ENCODE results near the gene SLC35G6.
"Not testable (repeated sequence)": the region's sequence is repeated elsewhere in the genome, so short reads cannot be mapped to it uniquely, and the experiment has no call there.

Gene SLC35G6

DNA sequence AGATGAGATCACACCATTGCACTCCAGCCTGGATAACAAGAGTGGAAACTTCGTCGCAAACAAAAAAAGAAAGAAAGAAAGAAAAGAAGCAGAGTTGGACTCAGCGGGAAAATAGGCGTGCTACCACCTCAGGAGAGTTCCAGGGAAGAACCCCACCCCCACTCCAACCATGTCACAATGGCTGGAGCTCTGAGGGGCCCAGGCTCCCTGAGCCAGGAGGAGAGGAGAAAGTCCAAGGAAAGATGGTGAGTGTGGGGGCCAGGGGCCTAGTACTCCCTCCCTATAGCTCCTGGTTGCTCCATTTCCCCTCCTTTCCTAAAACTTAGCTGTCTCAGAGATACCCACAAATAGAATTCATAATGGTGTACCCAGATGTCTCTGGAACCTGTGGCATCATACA lies at the start of gene SLC35G6:
SLC35G6 (plus strand) TSS at position 172 of the 400 bp plus-strand sequence; CDS start at position 243, 71 bp downstream.
- not testable (repeated sequence) for DNase-seq

DNA sequence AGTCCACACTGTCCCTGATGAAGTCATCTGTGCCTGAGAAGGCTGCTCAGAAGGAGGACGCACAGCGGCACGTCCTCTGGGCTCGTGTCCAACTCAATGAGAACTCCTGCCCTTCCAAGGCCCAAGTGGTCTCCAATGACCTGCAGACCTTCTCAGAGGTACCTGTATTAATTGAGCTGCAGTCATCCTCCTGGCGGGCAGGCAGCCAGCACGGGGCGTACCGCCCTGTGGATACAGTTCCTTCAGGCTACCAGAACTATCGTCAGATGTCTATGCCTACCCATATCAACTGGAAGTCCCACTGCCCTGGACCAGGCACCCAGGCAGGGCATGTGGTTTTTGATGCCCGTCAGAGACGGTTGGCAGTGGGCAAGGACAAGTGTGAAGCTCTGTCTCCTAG lies 49.0 kb upstream of the SLC35G6 start:
- DNase-seq, result no peak

DNA sequence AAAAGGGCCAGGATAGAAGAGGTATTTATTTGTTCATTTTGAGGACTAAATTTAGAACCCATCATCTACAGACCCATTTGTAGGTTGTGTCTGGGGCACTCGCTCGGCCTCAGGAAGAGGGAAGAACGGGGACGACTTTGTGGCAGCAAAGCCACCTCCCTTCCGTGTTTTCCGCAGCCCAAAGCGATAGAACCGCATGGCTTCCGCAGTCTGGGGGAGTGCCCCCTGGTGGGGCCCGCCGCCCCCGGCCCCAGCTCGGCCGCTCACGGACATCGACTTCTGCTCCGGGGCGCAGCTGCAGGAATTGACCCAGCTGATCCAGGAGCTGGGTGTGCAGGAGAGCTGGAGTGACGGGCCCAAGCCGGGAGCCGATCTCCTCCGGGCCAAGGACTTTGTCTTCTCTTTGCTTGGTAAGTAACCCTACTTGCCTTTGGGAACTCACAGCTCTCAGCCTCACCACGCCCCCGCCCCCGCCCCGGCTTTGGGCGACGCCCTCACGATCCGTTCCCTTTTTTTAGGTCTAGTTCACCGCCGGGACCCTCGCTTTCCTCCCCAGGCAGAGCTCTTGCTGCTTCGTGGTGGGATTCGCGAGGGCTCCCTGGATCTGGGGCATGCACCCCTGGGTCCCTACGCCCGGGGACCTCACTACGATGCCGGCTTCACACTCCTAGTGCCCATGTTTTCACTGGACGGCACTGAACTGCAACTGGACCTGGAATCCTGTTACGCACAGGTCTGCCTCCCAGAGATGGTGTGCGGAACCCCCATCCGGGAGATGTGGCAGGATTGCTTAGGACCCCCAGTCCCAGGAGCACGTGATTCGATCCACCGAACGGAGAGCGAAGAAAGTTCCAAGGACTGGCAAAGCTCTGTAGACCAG lies 45.3 kb upstream of the SLC35G6 start:
- DNase-seq, result peak; percentile 47

DNA sequence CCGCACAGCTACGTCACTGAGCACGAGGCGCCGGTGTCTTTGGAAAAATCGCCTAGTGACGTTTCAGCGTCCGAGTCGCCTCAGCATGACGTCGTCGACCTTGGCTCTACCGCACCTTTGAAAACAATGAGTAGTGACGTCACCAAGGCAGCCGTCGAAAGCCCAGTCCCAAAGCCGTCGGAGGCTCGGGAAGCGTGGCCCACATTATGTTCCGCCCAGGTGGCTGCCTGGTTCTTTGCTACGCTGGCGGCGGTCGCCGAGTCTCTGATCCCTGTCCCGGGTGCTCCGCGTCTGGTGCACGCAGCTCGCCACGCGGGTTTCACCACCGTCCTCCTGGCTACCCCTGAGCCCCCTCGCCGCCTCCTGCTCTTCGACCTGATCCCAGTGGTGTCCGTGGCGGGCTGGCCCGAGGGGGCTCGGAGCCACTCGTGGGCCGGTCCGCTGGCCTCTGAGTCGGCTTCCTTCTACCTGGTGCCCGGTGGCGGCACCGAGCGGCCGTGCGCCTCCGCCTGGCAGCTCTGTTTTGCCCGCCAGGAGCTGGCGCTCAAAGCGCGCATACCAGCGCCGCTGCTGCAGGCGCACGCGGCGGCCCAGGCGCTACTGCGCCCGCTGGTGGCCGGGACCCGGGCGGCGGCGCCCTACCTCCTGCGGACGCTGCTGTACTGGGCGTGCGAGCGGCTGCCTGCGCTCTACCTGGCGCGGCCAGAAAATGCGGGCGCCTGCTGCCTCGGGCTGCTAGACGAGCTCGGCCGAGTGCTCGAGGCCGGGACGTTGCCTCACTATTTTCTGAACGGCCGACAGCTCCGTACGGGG lies 44.5 kb upstream of the SLC35G6 start:
- DNase-seq, result peak; percentile 83

DNA sequence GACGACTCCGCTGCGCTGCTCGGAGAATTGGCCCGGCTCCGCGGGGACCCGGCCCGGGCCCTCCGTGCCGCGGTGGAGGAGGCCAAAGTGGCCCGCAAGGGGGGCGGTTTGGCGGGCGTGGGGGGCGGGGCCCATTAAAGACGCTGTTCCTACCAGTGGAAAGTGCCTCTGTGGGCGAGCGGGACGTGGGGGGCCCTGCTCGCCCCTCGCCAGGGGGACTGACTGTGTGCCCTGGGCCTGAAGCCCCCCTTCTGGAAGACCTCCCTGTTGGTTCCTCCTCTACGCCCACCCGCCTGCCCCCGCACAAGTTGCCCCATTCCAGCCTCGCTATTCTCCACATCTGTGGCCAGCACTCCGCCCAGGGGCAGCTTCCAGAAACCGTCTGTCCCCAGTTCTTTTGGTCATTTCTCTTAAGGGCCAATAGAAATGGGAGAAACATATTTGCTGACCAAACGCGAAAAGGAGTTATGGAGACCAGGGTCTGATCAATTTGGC lies 43.8 kb upstream of the SLC35G6 start:
- DNase-seq, result no peak

DNA sequence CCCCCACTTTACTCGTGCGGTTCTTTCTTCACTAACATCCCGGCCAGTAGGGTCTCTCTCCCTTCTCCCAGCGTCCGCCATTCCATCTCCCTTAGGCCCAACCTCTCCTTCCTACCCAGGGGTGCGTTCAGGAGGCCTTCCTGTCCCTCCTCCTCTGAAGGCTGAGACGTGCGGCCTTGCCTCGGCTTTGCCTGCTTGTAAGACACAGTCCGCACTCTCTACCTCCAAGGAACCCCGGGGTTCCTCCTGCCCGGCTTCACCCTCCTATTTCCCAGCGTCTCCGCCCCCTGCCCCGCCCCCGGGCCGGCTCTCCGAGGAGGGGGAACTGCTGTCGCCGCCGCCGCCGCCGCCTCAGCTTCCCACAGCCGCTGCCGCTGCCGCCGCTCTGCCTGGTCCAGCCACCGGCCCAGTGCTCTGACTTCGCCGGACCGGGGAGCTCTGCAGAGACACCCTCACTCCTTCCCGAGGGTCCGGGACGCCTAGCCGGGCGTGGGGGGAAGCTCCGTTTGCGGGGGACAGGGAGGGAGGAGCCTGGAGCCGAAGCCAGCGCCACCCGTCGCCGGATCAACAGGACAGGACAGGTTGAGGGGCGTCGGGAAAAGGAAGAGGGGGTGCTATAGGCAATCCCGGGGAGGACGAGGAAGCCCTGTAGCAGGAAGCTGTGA lies 43.2 kb upstream of the SLC35G6 start:
- DNase-seq, result peak; percentile 61

DNA sequence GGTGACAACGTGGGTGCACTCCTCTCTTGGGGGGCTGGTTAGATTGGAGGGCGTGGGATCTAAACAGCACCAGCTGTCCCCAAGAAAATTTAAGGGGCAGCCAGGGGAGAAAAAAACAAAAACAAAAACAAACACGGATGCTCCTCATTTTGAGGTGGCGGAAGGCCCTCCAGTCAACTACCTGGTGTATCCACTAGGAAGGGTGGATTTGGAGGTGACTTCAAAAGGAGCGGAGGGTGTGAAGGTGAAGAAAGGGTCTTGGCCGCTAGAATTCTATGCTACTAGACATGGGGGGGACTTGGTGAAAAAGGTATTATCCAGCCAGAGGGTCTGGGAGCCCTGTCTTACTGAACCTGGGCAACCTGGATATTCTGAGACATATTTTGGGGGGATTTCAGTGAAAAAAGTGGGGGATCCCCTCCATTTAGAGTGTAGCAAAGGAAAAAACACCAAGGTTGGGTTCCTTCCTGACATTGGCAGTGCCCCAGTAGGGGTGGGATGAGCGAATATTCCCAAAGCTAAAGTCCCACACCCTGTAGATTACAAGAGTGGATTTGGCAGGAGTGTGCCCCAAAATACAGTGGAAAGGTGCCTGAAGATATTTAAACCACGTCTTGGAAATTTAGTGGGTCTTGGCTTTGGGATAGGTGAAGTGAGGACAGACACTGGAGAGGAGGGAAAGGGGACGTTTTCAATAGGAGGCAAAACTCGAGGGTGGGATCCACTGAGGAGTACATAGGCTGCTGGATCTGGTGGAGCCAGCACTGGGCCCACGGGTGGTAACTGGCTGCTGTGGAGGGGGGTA lies 42.4 kb upstream of the SLC35G6 start:
- DNase-seq, result no peak

DNA sequence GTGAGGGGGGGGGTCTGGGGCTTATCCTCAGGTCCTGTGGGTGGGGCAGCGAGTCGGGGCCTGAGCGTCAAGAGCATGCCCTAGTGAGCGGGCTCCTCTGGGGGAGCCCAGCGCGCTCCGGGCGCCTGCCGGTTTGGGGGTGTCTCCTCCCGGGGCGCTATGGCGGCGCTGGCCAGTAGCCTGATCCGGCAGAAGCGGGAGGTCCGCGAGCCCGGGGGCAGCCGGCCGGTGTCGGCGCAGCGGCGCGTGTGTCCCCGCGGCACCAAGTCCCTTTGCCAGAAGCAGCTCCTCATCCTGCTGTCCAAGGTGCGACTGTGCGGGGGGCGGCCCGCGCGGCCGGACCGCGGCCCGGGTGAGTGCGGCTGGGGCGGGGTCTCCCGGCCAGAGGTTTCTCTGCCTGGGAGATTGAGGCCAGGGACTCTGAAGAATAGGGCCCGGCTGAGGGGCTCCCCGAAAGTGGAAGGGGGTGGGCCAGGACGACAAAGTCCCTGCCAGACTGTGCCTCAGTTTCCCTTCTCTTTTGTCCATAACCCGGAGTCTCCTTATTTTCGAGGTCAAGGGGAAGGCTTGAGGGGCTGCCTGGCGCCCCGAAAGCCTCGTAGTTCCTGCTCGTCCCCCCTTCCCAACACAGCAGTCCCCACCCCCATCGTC lies 41.7 kb upstream of the SLC35G6 start, which contains the start of gene FGF11:
FGF11 (plus strand) TSS at position 51 of the 651 bp plus-strand sequence; CDS start at position 160, 109 bp downstream.
- DNase-seq, result no peak

DNA sequence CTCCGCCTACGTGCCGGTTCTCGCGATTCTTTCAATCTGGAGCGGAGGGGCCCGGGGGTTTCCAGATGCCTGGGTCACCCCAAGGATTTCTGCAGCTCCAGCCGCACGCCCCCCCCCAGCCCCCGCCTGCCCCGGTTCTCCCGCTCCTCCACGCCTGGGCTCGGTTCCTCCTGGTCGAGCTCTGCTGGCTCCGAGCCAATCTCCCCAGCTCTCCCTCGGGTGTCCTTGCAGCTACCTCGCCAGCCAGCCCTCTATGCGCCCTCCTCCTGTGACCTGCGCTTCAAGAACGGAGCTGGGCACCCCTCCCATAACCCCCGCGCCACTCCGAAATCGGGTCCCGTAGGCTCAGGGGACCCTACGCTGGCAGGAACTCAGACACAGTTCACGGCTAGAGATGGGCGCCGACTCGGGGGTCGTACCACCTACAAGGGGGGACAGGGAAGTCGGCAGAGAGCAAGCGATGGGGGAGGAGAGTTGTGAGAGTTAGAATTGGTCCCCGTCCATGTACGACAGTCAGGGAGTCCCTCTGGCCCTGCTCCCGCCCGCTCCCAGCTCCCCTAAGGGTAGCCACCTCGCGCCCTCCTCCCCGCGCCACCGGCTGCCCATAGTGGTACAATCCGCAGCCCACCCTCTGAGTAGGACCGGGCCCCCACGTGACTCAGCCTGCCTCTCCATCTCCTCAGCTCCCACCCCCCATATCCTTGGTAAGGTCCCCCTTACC lies 41.0 kb upstream of the SLC35G6 start:
- DNase-seq, result peak; percentile 37

DNA sequence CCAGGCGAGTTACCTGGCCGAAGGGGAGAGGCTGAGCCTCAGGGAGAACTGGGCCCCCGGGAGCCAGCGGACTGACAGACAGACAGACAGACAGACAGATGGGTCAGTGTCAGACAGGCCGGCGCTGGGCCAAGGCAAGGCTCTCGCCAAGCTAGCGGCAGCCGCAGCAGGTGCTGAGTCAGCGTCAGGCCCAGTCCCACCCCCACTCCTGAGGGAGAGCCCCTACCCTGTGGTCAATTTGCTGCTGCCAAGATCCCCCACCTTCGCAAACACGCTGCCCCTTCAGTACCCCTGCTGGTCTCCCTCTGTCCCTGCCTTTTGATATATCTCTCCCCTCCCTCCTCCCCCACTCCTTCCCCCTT lies 40.4 kb upstream of the SLC35G6 start:
- DNase-seq, result peak; percentile 19

DNA sequence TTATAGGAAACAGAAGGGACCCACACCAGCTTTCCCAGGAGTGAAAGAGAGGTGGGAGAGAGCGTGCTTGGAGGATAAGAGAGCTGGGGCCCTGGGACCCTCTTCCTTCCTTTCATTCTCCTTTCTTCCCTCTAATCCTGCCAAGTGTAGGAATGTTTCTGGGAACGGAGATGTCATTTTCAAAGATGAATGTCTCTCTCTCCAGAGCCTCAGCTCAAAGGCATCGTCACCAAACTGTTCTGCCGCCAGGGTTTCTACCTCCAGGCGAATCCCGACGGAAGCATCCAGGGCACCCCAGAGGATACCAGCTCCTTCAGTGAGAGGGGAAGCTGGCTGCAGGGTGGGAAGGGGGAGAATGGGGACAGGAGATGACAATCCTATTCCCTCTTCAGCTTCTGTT lies 40.0 kb upstream of the SLC35G6 start:
- no peak for DNase-seq

DNA sequence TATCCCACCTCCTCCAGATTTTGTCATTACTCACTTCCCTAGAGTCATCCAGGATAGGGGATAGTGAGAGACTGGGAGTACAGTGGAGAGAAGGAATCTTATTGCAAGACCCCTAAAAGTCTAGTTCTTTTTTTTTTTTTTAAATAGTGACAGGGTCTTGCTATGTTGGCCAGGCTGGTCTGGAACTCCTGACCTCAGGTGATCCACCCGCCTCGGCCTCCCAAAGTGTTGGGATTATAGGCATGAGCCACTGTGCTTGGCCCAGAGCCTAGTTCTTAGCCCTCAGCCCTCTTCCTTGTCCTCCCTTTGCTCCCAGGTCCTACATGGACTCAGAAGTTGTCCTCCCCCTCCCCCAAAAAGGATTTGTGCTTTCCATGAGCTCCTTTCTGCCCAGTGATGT lies 39.1 kb upstream of the SLC35G6 start:
- DNase-seq, result no peak

DNA sequence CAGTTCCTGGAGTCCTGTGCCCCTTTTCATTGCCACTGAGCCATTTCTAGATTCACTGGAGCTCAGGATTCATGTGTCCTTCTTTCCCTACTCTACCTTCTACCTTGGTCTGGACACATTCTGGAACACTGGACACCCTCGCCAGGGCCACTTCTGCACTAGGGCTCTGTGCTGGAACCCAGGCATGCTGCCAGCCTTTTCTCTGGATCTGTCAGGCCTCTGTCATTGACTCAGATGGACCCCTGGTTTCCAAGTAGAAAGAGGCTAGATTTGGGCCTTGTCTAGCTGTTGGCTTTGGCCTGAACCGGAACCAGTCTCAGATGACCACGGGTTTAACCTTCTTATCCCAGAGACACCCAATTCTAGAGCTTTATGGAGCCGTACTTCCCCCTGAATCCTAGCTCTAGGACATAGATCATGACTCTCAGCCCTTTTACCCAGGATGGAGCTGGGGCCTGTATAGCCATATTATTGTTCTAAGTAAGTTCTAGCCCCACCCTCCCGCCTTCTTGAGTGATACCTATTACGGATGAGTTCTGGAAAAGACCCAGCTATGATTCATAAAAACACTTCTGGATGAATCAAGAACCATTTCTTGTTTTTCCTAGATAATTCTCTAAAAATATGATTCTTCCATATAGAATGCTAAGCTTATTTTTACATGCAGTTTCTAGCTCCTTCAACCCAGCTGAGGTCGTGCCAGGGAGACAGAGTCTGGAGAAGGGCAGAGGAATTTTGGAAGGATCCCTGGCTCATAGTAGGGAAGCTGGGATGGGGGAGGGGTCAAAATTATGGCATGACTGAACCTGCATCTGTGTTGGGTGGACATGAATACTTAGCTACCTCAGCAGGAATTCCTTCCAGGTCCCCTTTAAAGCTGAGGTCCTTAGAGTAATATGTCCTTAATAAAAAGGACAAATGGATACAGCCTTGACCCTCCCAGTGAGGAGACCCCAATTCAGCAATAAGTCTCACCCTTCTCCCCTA lies 37.5 kb upstream of the SLC35G6 start:
- DNase-seq, result no peak

DNA sequence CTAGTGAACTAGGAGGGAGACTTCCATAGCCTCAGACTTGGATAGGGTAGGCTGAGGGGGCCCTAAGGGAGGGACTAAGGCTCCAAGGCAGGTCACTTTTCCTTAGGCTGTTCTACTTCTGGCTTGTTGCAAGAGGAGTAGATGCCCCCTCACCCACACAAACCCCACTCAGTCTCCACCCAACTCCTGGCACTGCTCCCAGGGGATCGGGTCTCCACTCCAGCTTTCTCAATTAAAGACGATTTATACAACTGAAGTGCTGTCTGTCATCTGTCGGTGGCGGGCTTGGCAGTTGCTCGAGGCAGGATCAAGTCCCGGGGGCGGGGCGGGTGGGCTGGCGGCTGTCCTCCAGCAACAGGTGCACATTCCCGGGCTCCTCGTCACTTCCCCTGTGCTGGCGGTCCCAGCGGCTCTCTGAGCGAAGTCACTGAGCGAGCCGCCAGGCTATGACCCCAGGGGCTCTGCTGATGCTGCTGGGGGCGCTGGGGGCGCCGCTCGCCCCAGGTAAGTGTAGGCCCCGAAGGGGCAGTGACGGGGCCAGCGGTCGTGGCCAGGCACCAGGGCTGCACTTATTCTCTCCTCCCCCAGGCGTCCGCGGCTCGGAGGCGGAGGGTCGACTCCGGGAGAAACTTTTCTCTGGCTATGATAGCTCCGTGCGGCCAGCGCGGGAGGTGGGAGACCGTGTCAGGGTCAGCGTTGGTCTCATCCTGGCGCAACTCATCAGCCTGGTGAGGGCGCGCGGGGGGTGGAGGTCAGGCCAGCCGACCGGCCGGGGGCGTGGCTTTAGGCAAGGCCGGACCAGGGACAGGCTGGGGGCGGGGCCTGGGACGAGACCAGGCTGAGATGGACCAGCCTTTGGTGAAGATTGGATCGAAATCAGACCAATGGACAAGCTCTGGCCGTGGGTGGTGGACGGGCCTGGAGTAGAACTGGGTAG lies 36.3 kb upstream of the SLC35G6 start, which contains the start of gene CHRNB1:
CHRNB1 (plus strand) TSS at position 380 of the 937 bp plus-strand sequence; CDS start at position 447, 67 bp downstream.
- no peak for DNase-seq

DNA sequence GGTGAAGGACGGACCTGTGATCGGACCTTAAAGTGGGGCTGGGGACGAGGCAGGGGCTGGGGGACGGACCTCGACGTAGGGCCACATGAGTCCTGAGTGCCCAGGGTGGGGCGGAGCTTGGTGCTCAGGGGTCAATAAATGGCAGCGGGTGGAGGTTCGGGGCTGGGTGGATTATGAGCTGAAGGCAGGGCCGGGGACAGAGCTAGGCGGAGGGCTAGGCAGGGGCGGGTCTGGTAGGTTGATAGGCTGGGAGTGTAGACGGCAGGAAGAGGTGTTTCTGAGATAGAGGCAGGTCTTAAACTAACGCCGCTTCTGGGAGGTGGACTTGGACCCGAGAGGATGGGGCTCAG lies 35.7 kb upstream of the SLC35G6 start:
- DNase-seq, result peak; percentile 23

DNA sequence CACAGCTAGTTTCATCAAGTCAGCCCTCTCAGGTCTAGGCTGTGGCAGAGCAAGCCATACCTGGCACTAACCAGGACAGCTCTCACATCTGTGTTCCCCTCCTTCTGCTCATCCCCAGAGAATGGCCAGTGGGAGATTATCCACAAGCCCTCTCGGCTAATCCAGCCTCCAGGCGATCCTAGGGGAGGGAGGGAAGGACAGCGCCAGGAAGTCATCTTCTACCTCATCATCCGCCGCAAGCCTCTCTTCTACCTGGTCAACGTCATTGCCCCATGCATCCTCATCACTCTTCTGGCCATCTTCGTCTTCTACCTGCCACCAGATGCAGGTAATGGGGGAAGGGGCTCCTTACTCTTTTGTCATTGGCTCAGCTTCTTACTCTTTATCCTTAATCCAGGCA lies 32.8 kb upstream of the SLC35G6 start:
- DNase-seq, result no peak

DNA sequence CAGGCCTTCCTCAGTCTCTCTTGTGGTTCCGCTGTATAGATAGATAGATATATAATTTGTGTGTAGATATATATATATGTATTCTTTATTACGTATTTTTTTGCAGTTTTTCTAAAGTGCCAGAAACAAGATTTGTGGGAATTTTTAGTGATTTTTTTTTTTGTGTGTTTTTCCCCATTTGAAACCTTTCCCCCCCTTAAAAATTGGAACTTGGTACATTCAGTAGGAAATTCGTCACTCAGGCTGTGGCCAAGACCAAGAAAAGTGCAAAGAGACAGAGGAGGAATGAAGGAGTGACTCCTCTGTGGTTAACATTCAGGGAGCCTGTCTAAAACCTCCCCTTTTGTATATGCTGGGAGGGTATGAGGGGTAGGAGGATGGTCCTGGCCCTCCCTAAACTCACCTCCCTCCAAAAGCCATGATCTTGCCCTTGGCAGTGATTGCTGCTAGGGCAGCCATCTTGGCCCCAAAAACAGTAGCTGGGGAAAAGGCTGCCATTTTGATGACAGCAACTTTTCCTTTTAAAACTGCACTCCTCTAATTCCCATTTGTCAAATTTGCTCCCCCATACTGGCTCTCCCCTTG lies 21.2 kb upstream of the SLC35G6 start:
- DNase-seq, result no peak
